Mammary epithelial cell (primary cell): ENCODE results near the gene ATP10A.

Source experiments
- CTCF ChIP-seq, 2 donors: IDR thresholded peaks in 1 of 2; conservative IDR thresholded peaks in 1 of 2; 2 replicates each; pipeline ENCODE4 v1.5.1; 2011 to 2012; ENCODE audit warnings: inconsistent platforms in 2 of 2, low read length in 2 of 2, mild to moderate bottlenecking in 2 of 2, control low read depth in 1 of 2, low read depth in 1 of 2; ENCODE audit not compliant: insufficient read depth in 1 of 2; ENCODE audit errors: extremely low read depth in 1 of 2
- EZH2 ChIP-seq: IDR thresholded peaks from 2 replicates; pipeline ENCODE4 v1.6.1; 2012; ENCODE audit warnings: low read length, inconsistent platforms, borderline replicate concordance

- TF ChIP-seq CTCF (conservative IDR thresholded peaks at IDR 0.05 in 1 of 2, IDR thresholded peaks at IDR 0.05 in 1 of 2; ENCODE audit: extremely low read depth in 1 of 2, insufficient read depth in 1 of 2, low read depth in 1 of 2, low read length in 2 of 2) (no peak), EZH2 (no peak)
Observed at GRCh38 chr15:25864966-25865365, 1.8 kb upstream of the ATP10A start.
